Measurements from ENCODE around the gene THSD7A. TPM values are rescaled to one million over a fixed set of nuclear protein-coding genes. Genes with fewer than 3 reads are reported as not detected.
"Not testable (repeated sequence)": the region's sequence is repeated elsewhere in the genome, so short reads cannot be mapped to it uniquely, and the experiment has no call there.

THSD7A gene
- total RNA-seq, 1 donor from 2014 or later, result 10.1 TPM

GRCh38 chr7:11538751-11539299 is 293.2 kb downstream of the THSD7A start:
- no peak for DNase-seq (ENCODE audit: low spot score in 2 of 2)
- intact Hi-C loops (cut with DNase I), result no loop called here
- no peaks in the 10 kb centered on the region for H3K4me1 ChIP-seq
- TF ChIP-seq CTCF (IDR thresholded peaks at IDR 0.05), result no peak
- H3K27me3 ChIP-seq, result no peaks in the 10 kb centered on the region
- H3K36me3 ChIP-seq, result no peaks in the 10 kb centered on the region
- H3K9me3 ChIP-seq, result no peaks in the 10 kb centered on the region
- H3K27ac ChIP-seq, result no peak overlapping the region
- no peak overlapping the region for H3K4me3 ChIP-seq

GRCh38 chr7:11533229-11533820 is 298.7 kb downstream of the THSD7A start:
- TF ChIP-seq CTCF (IDR thresholded peaks at IDR 0.05), result no peak
- no peak overlapping the region for H3K27ac ChIP-seq
- H3K4me1 ChIP-seq, result no peaks in the 10 kb centered on the region

GRCh38 chr7:11529382-11529781 is 302.6 kb downstream of the THSD7A start:
- intact Hi-C loops (cut with DNase I), result no loop called here
- H3K4me3 ChIP-seq, result no peak overlapping the region
- H3K27ac ChIP-seq, result no peak overlapping the region
- H3K36me3 ChIP-seq, result no peaks in the 10 kb centered on the region
- no peaks in the 10 kb centered on the region for H3K27me3 ChIP-seq
- H3K9me3 ChIP-seq, result no peaks in the 10 kb centered on the region
- TF ChIP-seq CTCF (IDR thresholded peaks at IDR 0.05), result no peak
- no peaks in the 10 kb centered on the region for H3K4me1 ChIP-seq
- no peak for DNase-seq (ENCODE audit: low spot score in 2 of 2)

More at GRCh38 chr7:11533229-11533820, 298.7 kb downstream of the THSD7A start:
- DNase-seq (ENCODE audit: low spot score in 2 of 2), result no peak
- Histone ChIP-seq H3K4me3 (no peak overlapping the region), H3K36me3 (no peaks in the 10 kb centered on the region), H3K27me3 (no peaks in the 10 kb centered on the region), H3K9me3 (no peaks in the 10 kb centered on the region)
- intact Hi-C loops (cut with DNase I), result no loop called here

GRCh38 chr7:11527707-11528106 is 304.3 kb downstream of the THSD7A start:
- no peak for DNase-seq (ENCODE audit: low spot score in 2 of 2)
- Histone ChIP-seq H3K4me1 (no peaks in the 10 kb centered on the region), H3K27me3 (no peaks in the 10 kb centered on the region), H3K4me3 (no peak overlapping the region), H3K36me3 (no peaks in the 10 kb centered on the region), H3K9me3 (no peaks in the 10 kb centered on the region), H3K27ac (no peak overlapping the region)
- TF ChIP-seq CTCF (IDR thresholded peaks at IDR 0.05), result no peak
- intact Hi-C loops (cut with DNase I), result no loop called here

- no peaks in the 10 kb centered on the region for H3K27me3 ChIP-seq
- H3K27ac ChIP-seq, result no peak overlapping the region
- no peaks in the 10 kb centered on the region for H3K9me3 ChIP-seq
- H3K4me1 ChIP-seq, result no peaks in the 10 kb centered on the region
- DNase-seq (ENCODE audit: low spot score in 2 of 2), result no peak
- no peaks in the 10 kb centered on the region for H3K36me3 ChIP-seq
- intact Hi-C loops (cut with DNase I), result no loop called here
- no peak for TF ChIP-seq CTCF (IDR thresholded peaks at IDR 0.05)
- H3K4me3 ChIP-seq, result no peak overlapping the region
Measured at GRCh38 chr7:11524476-11525397, 307.3 kb downstream of the THSD7A start.

- DNase-seq (ENCODE audit: low spot score in 2 of 2); H3K36me3 ChIP-seq; H3K27ac ChIP-seq; H3K4me1 ChIP-seq; H3K27me3 ChIP-seq; intact Hi-C loops (cut with DNase I); H3K9me3 ChIP-seq: not testable (repeated sequence)
- peak overlapping the region in 1 of 2 donors; percentile 12 for H3K4me3 ChIP-seq
Measured at GRCh38 chr7:11521964-11522499, 310.0 kb downstream of the THSD7A start.
